Regular cardiac myocyte (primary cell): ENCODE results near the gene PAPLN. TPM values are rescaled to one million over a fixed set of nuclear protein-coding genes. Genes with fewer than 3 reads are reported as not detected.

Experiments
- total RNA-seq: library from RNA; depleted of rRNA; stranded (reverse); fragments of >200 nt; gene quantifications from 2 replicates; pipeline ENCODE4 v1.2.3, GENCODE V29; 2014

Gene PAPLN, protein sequence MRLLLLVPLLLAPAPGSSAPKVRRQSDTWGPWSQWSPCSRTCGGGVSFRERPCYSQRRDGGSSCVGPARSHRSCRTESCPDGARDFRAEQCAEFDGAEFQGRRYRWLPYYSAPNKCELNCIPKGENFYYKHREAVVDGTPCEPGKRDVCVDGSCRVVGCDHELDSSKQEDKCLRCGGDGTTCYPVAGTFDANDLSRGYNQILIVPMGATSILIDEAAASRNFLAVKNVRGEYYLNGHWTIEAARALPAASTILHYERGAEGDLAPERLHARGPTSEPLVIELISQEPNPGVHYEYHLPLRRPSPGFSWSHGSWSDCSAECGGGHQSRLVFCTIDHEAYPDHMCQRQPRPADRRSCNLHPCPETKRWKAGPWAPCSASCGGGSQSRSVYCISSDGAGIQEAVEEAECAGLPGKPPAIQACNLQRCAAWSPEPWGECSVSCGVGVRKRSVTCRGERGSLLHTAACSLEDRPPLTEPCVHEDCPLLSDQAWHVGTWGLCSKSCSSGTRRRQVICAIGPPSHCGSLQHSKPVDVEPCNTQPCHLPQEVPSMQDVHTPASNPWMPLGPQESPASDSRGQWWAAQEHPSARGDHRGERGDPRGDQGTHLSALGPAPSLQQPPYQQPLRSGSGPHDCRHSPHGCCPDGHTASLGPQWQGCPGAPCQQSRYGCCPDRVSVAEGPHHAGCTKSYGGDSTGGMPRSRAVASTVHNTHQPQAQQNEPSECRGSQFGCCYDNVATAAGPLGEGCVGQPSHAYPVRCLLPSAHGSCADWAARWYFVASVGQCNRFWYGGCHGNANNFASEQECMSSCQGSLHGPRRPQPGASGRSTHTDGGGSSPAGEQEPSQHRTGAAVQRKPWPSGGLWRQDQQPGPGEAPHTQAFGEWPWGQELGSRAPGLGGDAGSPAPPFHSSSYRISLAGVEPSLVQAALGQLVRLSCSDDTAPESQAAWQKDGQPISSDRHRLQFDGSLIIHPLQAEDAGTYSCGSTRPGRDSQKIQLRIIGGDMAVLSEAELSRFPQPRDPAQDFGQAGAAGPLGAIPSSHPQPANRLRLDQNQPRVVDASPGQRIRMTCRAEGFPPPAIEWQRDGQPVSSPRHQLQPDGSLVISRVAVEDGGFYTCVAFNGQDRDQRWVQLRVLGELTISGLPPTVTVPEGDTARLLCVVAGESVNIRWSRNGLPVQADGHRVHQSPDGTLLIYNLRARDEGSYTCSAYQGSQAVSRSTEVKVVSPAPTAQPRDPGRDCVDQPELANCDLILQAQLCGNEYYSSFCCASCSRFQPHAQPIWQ
- total RNA-seq, result 1.3 and 6.5 TPM in 2 replicates

DNA sequence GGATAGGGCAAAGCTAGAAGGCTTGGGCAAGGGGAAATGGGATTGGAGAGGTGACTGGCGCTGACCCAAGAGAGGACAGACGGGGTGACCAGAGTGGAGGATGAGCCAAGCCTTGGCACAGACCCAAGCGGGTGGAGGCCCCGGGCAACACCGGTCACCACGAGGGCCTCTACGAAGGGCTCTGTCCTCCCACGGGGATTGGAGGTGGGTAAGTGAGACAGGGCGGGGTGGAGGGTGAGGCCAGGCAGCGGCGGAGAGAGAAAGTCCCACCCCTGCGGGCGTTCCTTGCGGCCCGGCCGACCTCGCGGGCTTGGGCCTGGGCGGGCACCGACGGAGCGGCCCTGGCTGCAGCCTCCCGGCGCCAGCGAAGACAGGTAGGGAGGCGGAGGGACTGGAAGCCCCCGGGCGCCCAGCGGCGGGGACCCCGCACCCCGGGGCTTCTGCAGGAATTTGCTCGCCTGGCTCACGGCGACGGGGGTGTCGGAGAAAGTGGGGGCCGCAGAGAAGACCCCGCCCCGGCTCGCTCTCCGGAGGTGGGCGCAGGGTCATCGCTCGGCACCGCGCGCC lies at the start of gene PAPLN:
TSS of gene PAPLN (plus strand) at position 288 of the 567 bp plus-strand sequence. CDS start 2,273 bp downstream, outside the sequence.

Other genes with a start within 250 kb of the PAPLN start
- 10.4 and 13.0 TPM in 2 replicates for gene ZFYVE1, start 210.4 kb upstream of the PAPLN start, total RNA-seq
- gene RBM25, start 179.0 kb upstream of the PAPLN start, total RNA-seq, result 28.5 and 41.6 TPM in 2 replicates
- gene PSEN1, start 101.0 kb upstream of the PAPLN start, total RNA-seq, result 61.9 and 66.0 TPM in 2 replicates
- 29.3 and 46.4 TPM in 2 replicates for gene NUMB, start 221.0 kb downstream of the PAPLN start, total RNA-seq